ENCODE results near the gene SRF. TPM values are rescaled to one million over a fixed set of nuclear protein-coding genes. Genes with fewer than 3 reads are reported as not detected.

The SRF gene
- total and polyA plus RNA-seq, 2 donors (not counting 3 experiments of a cell fraction or from before 2014, with no cell fraction given): 34.4 to 55.8 TPM

DNA sequence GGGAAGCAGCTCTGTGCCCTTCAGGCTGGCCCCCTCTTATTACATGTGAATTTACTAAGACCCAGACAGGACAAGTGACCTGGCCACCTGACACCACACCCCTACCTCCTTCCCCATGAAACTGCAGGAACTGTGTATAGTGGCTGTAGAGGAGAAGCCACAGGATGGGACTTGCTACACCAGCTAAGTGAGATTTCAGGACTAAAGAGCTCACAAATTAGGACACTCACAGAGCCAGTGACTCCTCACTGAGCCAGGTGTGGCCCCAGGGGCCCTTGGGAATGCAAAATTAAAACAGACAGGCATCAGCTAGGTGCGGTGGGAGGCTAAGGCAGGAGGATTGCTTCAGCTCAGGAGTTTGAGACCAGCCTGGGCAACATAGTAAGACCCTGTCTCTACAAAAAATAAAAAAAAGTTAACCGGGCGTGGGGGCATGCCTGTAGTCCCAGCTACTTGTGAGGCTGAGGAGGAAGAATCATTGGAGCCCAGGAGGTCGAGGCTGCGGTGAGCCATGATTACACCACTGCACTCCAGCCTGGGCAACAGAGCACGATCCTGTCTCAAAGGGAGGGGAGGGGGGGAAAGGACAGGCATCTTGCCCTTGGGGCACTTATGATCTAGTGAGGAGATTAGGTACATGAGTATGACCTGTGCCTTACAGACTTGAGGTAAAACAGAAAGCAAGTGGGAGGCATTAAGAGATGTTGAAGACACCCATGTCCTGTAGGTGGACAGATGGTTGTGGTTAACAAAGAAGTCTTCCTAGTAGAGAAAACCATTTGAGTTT lies 23.2 kb upstream of the SRF start:
- POLR2A ChIA-PET: no interaction called here
- peaks cover 5% of the 10 kb centered on the region for H3K4me1 ChIP-seq (ENCODE audit: control insufficient read depth, extremely low read depth, insufficient read depth, low read length)
- H3K4me3 ChIP-seq (replicated peaks in 1 of 3; ENCODE audit: insufficient read depth in 1 of 3, low read depth in 1 of 3, low read length in 3 of 3): no peak overlapping the region
- H3K79me2 ChIP-seq (ENCODE audit: control insufficient read depth, insufficient read depth, low read length): no peaks in the 10 kb centered on the region
- no peak overlapping the region for H2AFZ ChIP-seq (ENCODE audit: low read depth, low read length)
- H3K9me3 ChIP-seq (replicated peaks; ENCODE audit: control insufficient read depth, insufficient read depth, low read length): no peaks in the 10 kb centered on the region
- CTCF ChIA-PET: interaction anchor here (1.2 to 1.3 kb wide), 4 partner anchors 23 to 358 kb away, joined by 3 to 4 read pairs (median 4); partner anchors contain the start of gene CUL7
- no peaks in the 10 kb centered on the region for H3K27me3 ChIP-seq (ENCODE audit: control insufficient read depth in 2 of 2, insufficient read depth in 2 of 2, low read length in 2 of 2)
- H3K36me3 ChIP-seq (ENCODE audit: control insufficient read depth in 2 of 2, extremely low read depth in 1 of 2, insufficient read depth in 2 of 2, low read length in 2 of 2): no peaks in the 10 kb centered on the region
- H3K27ac ChIP-seq (ENCODE audit: insufficient read depth, low read depth, low read length): no peak overlapping the region
- dilution Hi-C loops (cut with MboI; ENCODE audit: extremely low pct_ligation_motif_present, low sequenced_read_pairs) (no loop called here), intact Hi-C loops (cut with micrococcal nuclease) (no loop called here)
- H3K4me2 ChIP-seq (ENCODE audit: insufficient read depth, low read length): no peak overlapping the region
- no peaks in the 10 kb centered on the region for H4K20me1 ChIP-seq (replicated peaks; ENCODE audit: control insufficient read depth, extremely low read depth, insufficient read depth, low read length)
- no peak overlapping the region for H3K9ac ChIP-seq (replicated peaks; ENCODE audit: extremely low read depth, insufficient read depth, low read length)
- no peak for TF ChIP-seq GATA2 (IDR thresholded peaks at IDR 0.05; ENCODE audit: insufficient read depth, insufficient read length, low read depth, low read length)
- TF ChIP-seq EZH2 (IDR thresholded peaks at IDR 0.05; ENCODE audit: borderline replicate concordance, low read depth, low read length, severe bottlenecking): no peak
- TF ChIP-seq, protein P1, sequence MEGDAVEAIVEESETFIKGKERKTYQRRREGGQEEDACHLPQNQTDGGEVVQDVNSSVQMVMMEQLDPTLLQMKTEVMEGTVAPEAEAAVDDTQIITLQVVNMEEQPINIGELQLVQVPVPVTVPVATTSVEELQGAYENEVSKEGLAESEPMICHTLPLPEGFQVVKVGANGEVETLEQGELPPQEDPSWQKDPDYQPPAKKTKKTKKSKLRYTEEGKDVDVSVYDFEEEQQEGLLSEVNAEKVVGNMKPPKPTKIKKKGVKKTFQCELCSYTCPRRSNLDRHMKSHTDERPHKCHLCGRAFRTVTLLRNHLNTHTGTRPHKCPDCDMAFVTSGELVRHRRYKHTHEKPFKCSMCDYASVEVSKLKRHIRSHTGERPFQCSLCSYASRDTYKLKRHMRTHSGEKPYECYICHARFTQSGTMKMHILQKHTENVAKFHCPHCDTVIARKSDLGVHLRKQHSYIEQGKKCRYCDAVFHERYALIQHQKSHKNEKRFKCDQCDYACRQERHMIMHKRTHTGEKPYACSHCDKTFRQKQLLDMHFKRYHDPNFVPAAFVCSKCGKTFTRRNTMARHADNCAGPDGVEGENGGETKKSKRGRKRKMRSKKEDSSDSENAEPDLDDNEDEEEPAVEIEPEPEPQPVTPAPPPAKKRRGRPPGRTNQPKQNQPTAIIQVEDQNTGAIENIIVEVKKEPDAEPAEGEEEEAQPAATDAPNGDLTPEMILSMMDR (IDR thresholded peaks at IDR 0.05; ENCODE audit: extremely low read depth in 1 of 2, insufficient read depth in 1 of 2, low read depth in 1 of 2, low read length in 2 of 2): no peak
- no peak for TF ChIP-seq POLR2AphosphoS5 (IDR thresholded peaks at IDR 0.05; ENCODE audit: insufficient read depth, low read depth, low read length)
- TF ChIP-seq POLR2A (IDR thresholded peaks at IDR 0.05; ENCODE audit: low read depth, low read length): no peak
- TF ChIP-seq MYC (IDR thresholded peaks at IDR 0.05; ENCODE audit: low read depth, low read length): no peak
- TF ChIP-seq JUN (IDR thresholded peaks at IDR 0.05; ENCODE audit: borderline replicate concordance, insufficient read depth, insufficient read length, low read depth): no peak
- no peak for TF ChIP-seq FOS (IDR thresholded peaks at IDR 0.05; ENCODE audit: borderline replicate concordance, insufficient read depth, low read length)
- TF ChIP-seq, protein P2, sequence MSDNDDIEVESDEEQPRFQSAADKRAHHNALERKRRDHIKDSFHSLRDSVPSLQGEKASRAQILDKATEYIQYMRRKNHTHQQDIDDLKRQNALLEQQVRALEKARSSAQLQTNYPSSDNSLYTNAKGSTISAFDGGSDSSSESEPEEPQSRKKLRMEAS (IDR thresholded peaks at IDR 0.05; ENCODE audit: insufficient read depth, insufficient read length): no peak
- no TSS peak for BruUV-seq (replicated peaks)
- H3K9me1 ChIP-seq (replicated peaks; ENCODE audit: control insufficient read depth, extremely low read depth, insufficient read depth, low read length): no peaks in the 10 kb centered on the region
- FAIRE-seq: no peak
- no peak for DNase-seq (ENCODE audit: low read depth, low spot score)
